Glutamatergic neuron (in vitro differentiated cells): ENCODE results near the gene SNU13. TPM values are rescaled to one million over a fixed set of nuclear protein-coding genes. Genes with fewer than 3 reads are reported as not detected.

Experiments used
- DNase-seq: peaks from one replicate; pipeline ENCODE4 v3.0.0; 2022
- H3K27ac Mint-ChIP-seq: one replicate; pipeline ENCODE4 v1.8.0; 2020; ENCODE audit warnings: mild to moderate bottlenecking, mixed read lengths, inconsistent platforms; ENCODE audit not compliant: unreplicated experiment
- H3K27me3 Mint-ChIP-seq: one replicate; pipeline ENCODE4 v1.8.0; 2020; ENCODE audit warnings: mild to moderate bottlenecking, moderate library complexity, mixed read lengths, inconsistent platforms; ENCODE audit not compliant: unreplicated experiment
- H3K36me3 Mint-ChIP-seq: one replicate; pipeline ENCODE4 v1.8.0; 2020; ENCODE audit warnings: mild to moderate bottlenecking, mixed read lengths, inconsistent platforms; ENCODE audit not compliant: unreplicated experiment
- H3K4me1 Mint-ChIP-seq: one replicate; pipeline ENCODE4 v1.8.0; 2020; ENCODE audit warnings: mild to moderate bottlenecking, low read depth, mixed read lengths, inconsistent platforms; ENCODE audit not compliant: unreplicated experiment
- H3K4me3 Mint-ChIP-seq: one replicate; pipeline ENCODE4 v1.8.0; 2020; ENCODE audit warnings: mild to moderate bottlenecking, mixed read lengths, inconsistent platforms; ENCODE audit not compliant: unreplicated experiment
- H3K9me3 Mint-ChIP-seq: one replicate; pipeline ENCODE4 v1.8.0; 2020; ENCODE audit warnings: mild to moderate bottlenecking, moderate library complexity, mixed read lengths, inconsistent platforms; ENCODE audit not compliant: unreplicated experiment
- CTCF ChIP-seq: fragments of 200-600 bp; sonication (generic); IDR thresholded peaks from one replicate; pipeline ENCODE4 v1.5.0; 2021; ENCODE audit not compliant: partially characterized antibody, unreplicated experiment
- total RNA-seq: library from RNA; stranded (reverse); fragmentation: NEBNext Ultra II Directional; extraction: Animal tissue kit (Norgen Biotek cat#: 25700); gene quantifications from one replicate; pipeline ENCODE4 v1.2.1, GENCODE V29; 2021; ENCODE audit not compliant: unreplicated experiment

Gene SNU13
- total RNA-seq, 1 donor from 2014 or later = 93.5 TPM

DNA sequence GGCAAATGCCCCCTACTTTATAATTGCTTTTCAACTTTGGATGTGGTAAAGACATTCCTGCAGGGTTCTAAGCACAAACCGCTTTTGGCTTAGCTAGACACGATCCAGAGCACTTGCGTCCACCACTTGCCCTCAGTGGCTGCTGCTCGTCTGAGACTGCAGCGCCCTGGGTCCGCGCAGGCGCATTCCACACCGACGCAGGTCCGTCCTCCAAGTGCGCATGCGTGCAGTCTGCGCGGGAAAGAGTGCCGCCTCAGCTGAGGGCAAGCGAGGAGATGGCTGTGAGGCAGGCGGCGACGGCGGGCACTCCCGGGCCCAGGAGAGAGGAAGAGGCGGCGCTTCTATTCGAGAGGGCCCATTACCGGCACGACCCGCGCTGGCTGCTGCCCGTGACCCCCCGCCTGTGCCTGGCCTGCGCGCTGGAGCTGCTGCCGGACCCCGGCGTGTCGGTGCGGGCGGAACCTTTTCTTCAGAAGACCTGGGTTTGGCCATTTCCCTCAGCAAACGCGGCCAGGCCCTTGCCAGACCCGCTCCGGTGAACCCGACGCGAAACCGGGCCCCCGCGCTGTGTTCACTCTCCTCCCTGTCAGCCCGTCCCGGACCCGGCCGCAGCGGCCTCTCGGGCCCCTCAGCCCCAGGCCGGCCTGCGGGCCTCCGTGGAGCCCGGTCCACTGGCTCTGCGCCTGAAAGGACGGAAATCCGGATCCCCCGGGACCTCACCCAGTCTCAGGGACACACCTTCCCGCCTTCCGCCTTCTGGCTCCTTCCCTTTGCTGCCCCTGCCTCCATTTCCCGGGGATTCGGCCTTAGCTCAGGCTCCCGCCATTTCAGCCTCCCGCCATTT lies 10.8 kb upstream of the SNU13 start, which contains the start of gene MEI1:
TSS of gene MEI1 (plus strand) at position 240 of the 844 bp plus-strand sequence. CDS start at position 276, 36 bp downstream.
- Mint-ChIP-seq H3K4me3 (no peak within 1 kb of the TSS), H3K4me1 (peaks cover 1% of the 10 kb centered on the region), H3K27ac (no peak within 1 kb of the TSS), H3K36me3 (no peaks in the 10 kb centered on the region), H3K27me3 (no peaks in the 10 kb centered on the region), H3K9me3 (no peaks in the 10 kb centered on the region)
- no peak for TF ChIP-seq CTCF
- peak; percentile 56 for DNase-seq

DNA sequence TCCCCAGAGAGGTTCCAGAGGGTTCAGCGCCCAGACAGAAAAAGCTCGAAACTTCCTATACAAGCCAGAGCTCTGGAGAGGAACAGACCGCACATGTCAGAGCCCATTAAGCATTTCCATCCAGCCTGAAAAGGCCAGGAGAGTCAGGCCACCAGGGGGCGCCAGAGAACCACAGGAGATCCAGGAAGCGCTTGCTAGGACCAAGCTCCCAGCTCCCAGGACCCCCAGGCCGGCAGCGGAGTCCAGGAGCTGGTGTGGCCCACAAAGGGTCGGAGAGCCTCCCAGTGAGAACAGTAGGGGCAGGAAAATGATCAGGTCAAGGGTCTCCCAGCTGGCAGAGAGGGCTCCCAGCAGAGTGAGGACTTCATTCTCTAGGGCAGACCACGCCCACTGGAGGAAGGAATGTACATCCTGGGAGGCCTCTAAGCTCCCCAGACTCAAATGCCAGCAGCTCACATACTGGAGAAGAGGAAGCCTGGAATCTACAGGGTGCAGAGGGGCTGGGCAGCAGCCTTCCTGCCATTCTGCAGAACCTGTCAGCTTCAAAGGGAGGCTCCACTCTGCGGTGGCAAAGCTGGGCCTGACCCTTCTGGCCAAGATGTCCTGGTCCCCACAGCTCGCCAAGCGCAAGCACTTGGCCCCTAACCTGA lies 8.6 kb upstream of the SNU13 start:
- no peaks in the 10 kb centered on the region for H3K36me3 Mint-ChIP-seq
- H3K9me3 Mint-ChIP-seq = no peaks in the 10 kb centered on the region
- no peaks in the 10 kb centered on the region for H3K27me3 Mint-ChIP-seq
- H3K27ac Mint-ChIP-seq = peak overlapping the region; percentile 15
- H3K4me3 Mint-ChIP-seq = no peak overlapping the region
- DNase-seq = peak; percentile 99
- peaks cover 1% of the 10 kb centered on the region for H3K4me1 Mint-ChIP-seq
- TF ChIP-seq CTCF = peak; percentile 99

GRCh38 chr22:41696703-41697102 lies 8.0 kb upstream of the SNU13 start:
- Mint-ChIP-seq H3K27ac (peak overlapping the region; percentile 15), H3K4me3 (no peak overlapping the region), H3K36me3 (no peaks in the 10 kb centered on the region), H3K27me3 (no peaks in the 10 kb centered on the region), H3K4me1 (peaks cover 1% of the 10 kb centered on the region), H3K9me3 (no peaks in the 10 kb centered on the region)
- no peak for DNase-seq
- TF ChIP-seq CTCF = no peak

- H3K4me3 Mint-ChIP-seq = no peak overlapping the region
- no peaks in the 10 kb centered on the region for H3K27me3 Mint-ChIP-seq
- H3K36me3 Mint-ChIP-seq = no peaks in the 10 kb centered on the region
- no peak overlapping the region for H3K27ac Mint-ChIP-seq
- no peaks in the 10 kb centered on the region for H3K9me3 Mint-ChIP-seq
- no peak for DNase-seq
- TF ChIP-seq CTCF = no peak
- H3K4me1 Mint-ChIP-seq = peaks cover 1% of the 10 kb centered on the region
Observed at GRCh38 chr22:41695211-41695610, 6.5 kb upstream of the SNU13 start.

DNA sequence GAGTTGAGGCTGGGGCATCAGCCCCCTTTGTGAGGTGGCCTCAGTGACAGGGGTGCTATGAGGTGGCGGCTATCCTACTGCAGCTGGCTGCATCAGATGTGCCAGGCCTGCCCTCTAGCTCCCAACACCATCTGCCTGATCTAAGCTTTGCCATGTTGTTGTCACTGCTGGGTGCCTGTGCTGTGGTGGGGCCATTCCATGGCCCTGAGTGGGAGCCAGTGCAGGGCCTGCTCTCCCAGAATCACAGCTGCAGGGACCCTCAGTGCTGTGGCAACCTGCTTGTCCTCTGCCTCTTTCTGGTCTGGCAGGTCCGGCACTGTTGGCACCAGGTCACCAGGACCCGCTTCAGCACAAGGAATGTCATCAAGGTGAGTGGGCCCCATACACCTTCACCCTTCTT lies 1.8 kb upstream of the SNU13 start:
- no peaks in the 10 kb centered on the region for H3K36me3 Mint-ChIP-seq
- no peak for TF ChIP-seq CTCF
- peaks cover 2% of the 10 kb centered on the region for H3K27me3 Mint-ChIP-seq
- no peak overlapping the region for H3K27ac Mint-ChIP-seq
- H3K9me3 Mint-ChIP-seq = peaks cover 3% of the 10 kb centered on the region
- peaks cover 3% of the 10 kb centered on the region for H3K4me1 Mint-ChIP-seq
- no peak overlapping the region for H3K4me3 Mint-ChIP-seq
- no peak for DNase-seq
